Endometrium (tissue), 2 donors: Measurements from ENCODE around the gene MTRF1.

Experiments used
- FAIRE-seq: peaks from 2 replicates; lab custom pipeline; 2012; peaks lifted over from hg19 to GRCh38; lab: Jason Lieb, UNC
- donor health status: control.
- donor health status: control.

Gene MTRF1

GRCh38 chr13:41263261-41263971 is at the start of gene MTRF1:
MTRF1 (minus strand) TSS chr13:41263576; CDS start chr13:41260907, 2,669 bp downstream.
- no peak for FAIRE-seq

GRCh38 chr13:41313117-41313516 is 49.7 kb upstream of the MTRF1 start:
- FAIRE-seq: peak; percentile 88

GRCh38 chr13:41312176-41312500 is 48.8 kb upstream of the MTRF1 start:
- FAIRE-seq: no peak

GRCh38 chr13:41311406-41312175 is 48.2 kb upstream of the MTRF1 start:
- FAIRE-seq: no peak

GRCh38 chr13:41310963-41311405 is 47.6 kb upstream of the MTRF1 start, which contains the start of gene NAA16:
NAA16 (plus strand) TSS chr13:41311267; CDS start chr13:41311529, 262 bp downstream.
- FAIRE-seq: no peak

- no peak for FAIRE-seq
Measured at GRCh38 chr13:41307884-41308640, 44.7 kb upstream of the MTRF1 start.

- no peak for FAIRE-seq
Measured at GRCh38 chr13:41306271-41307145, 43.1 kb upstream of the MTRF1 start.

- FAIRE-seq: no peak
Measured at GRCh38 chr13:41304551-41304950, 41.2 kb upstream of the MTRF1 start.

- no peak for FAIRE-seq
Measured at GRCh38 chr13:41302743-41303142, 39.4 kb upstream of the MTRF1 start.

- no peak for FAIRE-seq
Measured at GRCh38 chr13:41299316-41300094, 36.1 kb upstream of the MTRF1 start.

- FAIRE-seq: peak; percentile 97
Measured at GRCh38 chr13:41296879-41297646, 33.7 kb upstream of the MTRF1 start.

GRCh38 chr13:41295973-41296372 is 32.6 kb upstream of the MTRF1 start:
- FAIRE-seq: no peak

GRCh38 chr13:41294914-41295313 is 31.5 kb upstream of the MTRF1 start:
- FAIRE-seq: no peak

GRCh38 chr13:41293272-41293671 is 29.9 kb upstream of the MTRF1 start:
- no peak for FAIRE-seq

GRCh38 chr13:41291246-41291645 is 27.9 kb upstream of the MTRF1 start:
- no peak for FAIRE-seq

GRCh38 chr13:41289463-41289881 is 26.1 kb upstream of the MTRF1 start:
- FAIRE-seq: no peak

- FAIRE-seq: no peak
Measured at GRCh38 chr13:41286370-41286769, 23.0 kb upstream of the MTRF1 start.

GRCh38 chr13:41284512-41285288 is 21.3 kb upstream of the MTRF1 start:
- FAIRE-seq: no peak

- FAIRE-seq: no peak
Measured at GRCh38 chr13:41282129-41282571, 18.8 kb upstream of the MTRF1 start.
